Ishikawa (cell line): Measurements from ENCODE around the gene CTNNA3.

Experiments used
- CEBPB ChIP-seq: IDR thresholded peaks from 2 replicates; pipeline ENCODE4 v1.6.1; 2012
- CREB1 ChIP-seq: IDR thresholded peaks from 2 replicates; pipeline ENCODE4 v1.6.1; 2012; ENCODE audit warnings: low read depth
- EGR1 ChIP-seq: IDR thresholded peaks from 2 replicates; pipeline ENCODE4 v1.6.1; 2012
- EP300 ChIP-seq: IDR thresholded peaks from 2 replicates; pipeline ENCODE4 v1.6.1; 2012; ENCODE audit warnings: borderline replicate concordance
- FOXM1 ChIP-seq: IDR thresholded peaks from 2 replicates; pipeline ENCODE4 v1.6.1; 2012; ENCODE audit warnings: low read depth, borderline replicate concordance
- NFIC ChIP-seq: IDR thresholded peaks from 2 replicates; pipeline ENCODE4 v1.6.1; 2012
- RAD21 ChIP-seq: IDR thresholded peaks from 2 replicates; pipeline ENCODE4 v1.6.1; 2012; ENCODE audit warnings: low read depth
- TAF1 ChIP-seq: IDR thresholded peaks from 2 replicates; pipeline ENCODE4 v1.6.1; 2012; ENCODE audit warnings: low read depth, mild to moderate bottlenecking
- TCF12 ChIP-seq: IDR thresholded peaks from 2 replicates; pipeline ENCODE4 v1.6.1; 2012; ENCODE audit warnings: low read depth
- TEAD4 ChIP-seq: IDR thresholded peaks from 2 replicates; pipeline ENCODE4 v1.6.1; 2012
- YY1 ChIP-seq: IDR thresholded peaks from 2 replicates; pipeline ENCODE4 v1.6.1; 2012; ENCODE audit warnings: low read depth
- ZBTB7A ChIP-seq: IDR thresholded peaks from 2 replicates; pipeline ENCODE4 v1.6.1; 2012; ENCODE audit warnings: low read depth
- TF ChIP-seq, protein P1 (sequence below): IDR thresholded peaks from 2 replicates; pipeline ENCODE4 v1.6.1; 2012
- TF ChIP-seq, protein P2 (sequence below): IDR thresholded peaks from 2 replicates; pipeline ENCODE4 v1.6.1; 2012
- TF ChIP-seq, protein P3 (sequence below): IDR thresholded peaks from 2 replicates; pipeline ENCODE4 v1.6.1; 2012; ENCODE audit warnings: low read depth, mild to moderate bottlenecking

CTNNA3 gene

DNA sequence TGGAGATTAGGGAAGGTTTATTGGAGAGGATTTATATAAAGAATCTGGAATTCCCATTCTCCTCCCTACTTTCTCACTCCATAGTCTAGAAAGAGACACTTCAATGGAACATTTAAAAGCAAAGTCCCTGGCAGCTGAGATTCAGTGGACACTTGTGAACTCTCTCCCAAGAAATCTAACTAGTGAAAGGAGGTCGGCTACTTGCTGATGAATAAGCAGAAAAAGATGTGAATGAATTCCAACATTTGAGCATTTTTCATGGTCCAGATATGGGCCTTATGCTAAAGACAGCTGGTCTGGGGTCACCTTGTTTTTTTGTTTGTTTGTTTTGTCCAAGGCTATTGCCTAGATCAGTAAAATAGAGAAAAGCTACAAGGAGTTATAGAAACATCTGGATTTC, 911.2 kb downstream of the CTNNA3 start:
- TF ChIP-seq RAD21, result no peak
- no peak for TF ChIP-seq ZBTB7A
- no peak for TF ChIP-seq FOXM1
- no peak for TF ChIP-seq EP300
- no peak for TF ChIP-seq TAF1
- no peak for TF ChIP-seq EGR1
- TF ChIP-seq, protein P1, sequence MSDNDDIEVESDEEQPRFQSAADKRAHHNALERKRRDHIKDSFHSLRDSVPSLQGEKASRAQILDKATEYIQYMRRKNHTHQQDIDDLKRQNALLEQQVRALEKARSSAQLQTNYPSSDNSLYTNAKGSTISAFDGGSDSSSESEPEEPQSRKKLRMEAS, result no peak
- no peak for TF ChIP-seq NFIC

DNA sequence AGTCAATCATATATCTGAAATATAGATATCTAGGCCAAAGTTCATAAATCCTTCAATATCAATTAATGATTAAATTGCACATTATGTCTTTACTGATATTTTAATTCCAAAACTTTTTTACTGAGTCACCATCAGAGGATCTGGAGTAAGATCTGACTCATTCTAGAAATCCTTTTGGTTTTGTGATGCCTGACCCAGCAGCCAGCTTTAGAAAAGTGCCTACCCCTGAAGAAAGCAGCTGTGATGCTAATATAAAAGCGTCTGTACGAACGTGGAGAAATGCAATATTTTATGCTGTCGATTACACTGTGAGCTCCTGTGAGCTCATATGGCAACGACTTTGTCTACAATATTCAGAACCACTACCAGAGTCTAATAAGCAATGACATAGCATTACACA, 912.7 kb downstream of the CTNNA3 start:
- TF ChIP-seq FOXM1 (no peak), EP300 (no peak), NFIC (no peak), EGR1 (no peak)

DNA sequence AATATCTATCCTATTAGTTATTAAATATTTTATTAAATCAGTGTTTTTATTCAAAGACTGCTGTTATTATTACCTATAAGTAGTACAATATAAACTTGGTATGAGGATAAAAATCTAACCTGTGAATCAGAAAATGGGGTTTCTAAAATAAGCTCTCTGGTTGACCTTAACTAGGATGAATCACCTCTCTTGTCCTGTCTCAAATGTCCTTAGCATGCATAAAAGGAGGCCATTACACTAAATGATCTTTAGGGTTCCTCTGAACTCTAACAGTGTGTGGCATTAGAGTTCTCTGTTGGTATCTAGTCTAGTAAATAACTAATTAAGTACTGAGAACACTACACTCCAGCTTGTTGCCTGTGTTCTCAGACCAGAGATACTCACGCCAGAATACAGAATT, 913.2 kb downstream of the CTNNA3 start:
- TF ChIP-seq FOXM1, result no peak
- no peak for TF ChIP-seq CREB1

DNA sequence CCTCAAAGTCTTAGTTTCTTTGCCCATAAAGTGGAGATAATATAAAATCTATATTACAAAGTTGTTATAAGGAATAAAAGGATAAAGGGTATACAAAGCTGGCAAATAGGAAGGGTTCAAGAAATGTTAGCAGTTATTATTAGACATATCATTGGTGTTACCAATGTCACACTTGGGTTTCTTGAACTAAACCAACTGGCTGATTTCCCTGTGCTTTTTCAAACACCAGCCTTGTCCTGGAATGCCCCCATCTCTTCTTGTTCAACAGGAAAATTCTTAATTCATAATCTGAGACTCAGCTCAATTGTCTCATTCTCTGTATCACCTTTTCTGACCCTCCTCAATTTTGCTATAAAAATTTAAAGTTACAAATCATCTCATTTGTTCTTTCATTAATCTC, 913.9 kb downstream of the CTNNA3 start:
- TF ChIP-seq CEBPB (no peak), NFIC (no peak), TAF1 (no peak), EP300 (no peak), YY1 (no peak), EGR1 (no peak), ZBTB7A (no peak), CREB1 (no peak), TEAD4 (no peak), FOXM1 (no peak), RAD21 (no peak), TCF12 (no peak)
- TF ChIP-seq, protein P1, result no peak
- TF ChIP-seq, protein P2, sequence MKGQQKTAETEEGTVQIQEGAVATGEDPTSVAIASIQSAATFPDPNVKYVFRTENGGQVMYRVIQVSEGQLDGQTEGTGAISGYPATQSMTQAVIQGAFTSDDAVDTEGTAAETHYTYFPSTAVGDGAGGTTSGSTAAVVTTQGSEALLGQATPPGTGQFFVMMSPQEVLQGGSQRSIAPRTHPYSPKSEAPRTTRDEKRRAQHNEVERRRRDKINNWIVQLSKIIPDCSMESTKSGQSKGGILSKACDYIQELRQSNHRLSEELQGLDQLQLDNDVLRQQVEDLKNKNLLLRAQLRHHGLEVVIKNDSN, result no peak
- TF ChIP-seq, protein P3, sequence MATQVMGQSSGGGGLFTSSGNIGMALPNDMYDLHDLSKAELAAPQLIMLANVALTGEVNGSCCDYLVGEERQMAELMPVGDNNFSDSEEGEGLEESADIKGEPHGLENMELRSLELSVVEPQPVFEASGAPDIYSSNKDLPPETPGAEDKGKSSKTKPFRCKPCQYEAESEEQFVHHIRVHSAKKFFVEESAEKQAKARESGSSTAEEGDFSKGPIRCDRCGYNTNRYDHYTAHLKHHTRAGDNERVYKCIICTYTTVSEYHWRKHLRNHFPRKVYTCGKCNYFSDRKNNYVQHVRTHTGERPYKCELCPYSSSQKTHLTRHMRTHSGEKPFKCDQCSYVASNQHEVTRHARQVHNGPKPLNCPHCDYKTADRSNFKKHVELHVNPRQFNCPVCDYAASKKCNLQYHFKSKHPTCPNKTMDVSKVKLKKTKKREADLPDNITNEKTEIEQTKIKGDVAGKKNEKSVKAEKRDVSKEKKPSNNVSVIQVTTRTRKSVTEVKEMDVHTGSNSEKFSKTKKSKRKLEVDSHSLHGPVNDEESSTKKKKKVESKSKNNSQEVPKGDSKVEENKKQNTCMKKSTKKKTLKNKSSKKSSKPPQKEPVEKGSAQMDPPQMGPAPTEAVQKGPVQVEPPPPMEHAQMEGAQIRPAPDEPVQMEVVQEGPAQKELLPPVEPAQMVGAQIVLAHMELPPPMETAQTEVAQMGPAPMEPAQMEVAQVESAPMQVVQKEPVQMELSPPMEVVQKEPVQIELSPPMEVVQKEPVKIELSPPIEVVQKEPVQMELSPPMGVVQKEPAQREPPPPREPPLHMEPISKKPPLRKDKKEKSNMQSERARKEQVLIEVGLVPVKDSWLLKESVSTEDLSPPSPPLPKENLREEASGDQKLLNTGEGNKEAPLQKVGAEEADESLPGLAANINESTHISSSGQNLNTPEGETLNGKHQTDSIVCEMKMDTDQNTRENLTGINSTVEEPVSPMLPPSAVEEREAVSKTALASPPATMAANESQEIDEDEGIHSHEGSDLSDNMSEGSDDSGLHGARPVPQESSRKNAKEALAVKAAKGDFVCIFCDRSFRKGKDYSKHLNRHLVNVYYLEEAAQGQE, result no peak

DNA sequence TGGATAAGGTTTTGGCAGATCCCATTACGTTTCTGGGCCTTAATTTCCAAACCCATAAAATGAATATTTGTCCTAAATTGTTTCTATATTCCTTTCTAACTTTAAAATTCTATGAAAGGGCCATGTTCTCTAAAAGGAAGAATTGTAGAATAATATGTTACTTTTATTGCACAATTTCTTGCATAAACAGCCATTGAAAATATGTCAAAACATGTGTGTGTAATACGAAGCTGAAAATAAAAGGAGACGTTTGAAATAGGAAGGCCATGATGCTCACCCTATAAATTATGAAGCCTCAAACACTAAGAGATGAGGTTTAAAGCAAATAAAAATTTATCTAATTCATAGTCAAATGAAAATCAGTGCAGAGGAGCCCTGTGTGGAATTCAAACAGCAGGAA, 915.2 kb downstream of the CTNNA3 start:
- TF ChIP-seq YY1, result no peak
- TF ChIP-seq TAF1, result no peak
- no peak for TF ChIP-seq CREB1
- TF ChIP-seq RAD21, result no peak
- no peak for TF ChIP-seq TCF12
- no peak for TF ChIP-seq NFIC

DNA sequence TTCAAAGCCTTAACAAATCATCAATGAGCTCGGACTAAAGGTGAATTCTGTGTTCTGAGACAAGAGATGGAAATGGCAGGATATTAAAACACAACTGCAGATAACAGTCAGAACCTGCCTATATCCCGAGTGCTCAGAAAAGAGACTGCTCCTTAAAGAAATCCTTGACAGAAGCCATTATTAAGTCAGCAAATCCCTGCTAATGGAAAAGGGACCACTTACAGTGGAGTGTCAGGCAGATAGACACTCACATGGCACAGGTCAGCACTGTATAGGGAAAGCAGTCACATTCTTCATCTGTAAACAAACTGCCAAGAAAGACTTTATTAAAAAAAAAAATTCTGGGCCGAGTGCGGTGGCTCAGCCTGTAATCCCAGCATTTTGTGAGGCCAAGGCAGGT, 917.6 kb downstream of the CTNNA3 start:
- TF ChIP-seq NFIC (no peak), TCF12 (no peak), RAD21 (no peak), YY1 (no peak), CEBPB (no peak), CREB1 (no peak), EP300 (no peak), EGR1 (no peak), ZBTB7A (no peak), TAF1 (no peak), FOXM1 (no peak), TEAD4 (no peak)
- TF ChIP-seq, protein P3, result no peak
- TF ChIP-seq, protein P2, result no peak
- TF ChIP-seq, protein P1, result no peak
